ENCODE results near the gene IFNAR1.
"Not testable (repeated sequence)": the region's sequence is repeated elsewhere in the genome, so short reads cannot be mapped to it uniquely, and the experiment has no call there.

The IFNAR1 gene

DNA sequence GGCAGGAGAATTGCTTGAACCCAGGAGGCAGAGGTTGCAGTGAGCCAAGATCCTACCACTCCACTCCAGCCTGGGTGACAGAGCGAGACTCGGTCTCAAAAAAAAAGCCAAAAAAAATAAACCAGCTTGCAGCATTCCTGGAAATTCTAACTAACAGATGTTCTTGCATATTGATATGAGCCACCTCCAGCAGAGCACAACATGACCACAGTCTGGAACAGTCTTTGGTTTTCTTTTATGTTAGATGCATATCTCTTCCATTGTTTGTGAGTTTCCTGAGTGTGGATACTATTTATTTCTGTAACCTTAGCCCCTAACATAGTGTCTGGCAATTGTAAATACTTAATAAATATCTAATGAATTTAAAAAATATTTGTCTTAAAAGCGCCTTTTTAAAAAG lies 23.9 kb downstream of the IFNAR1 start:
- no peak for DNase-seq (ENCODE audit: low read depth)

DNA sequence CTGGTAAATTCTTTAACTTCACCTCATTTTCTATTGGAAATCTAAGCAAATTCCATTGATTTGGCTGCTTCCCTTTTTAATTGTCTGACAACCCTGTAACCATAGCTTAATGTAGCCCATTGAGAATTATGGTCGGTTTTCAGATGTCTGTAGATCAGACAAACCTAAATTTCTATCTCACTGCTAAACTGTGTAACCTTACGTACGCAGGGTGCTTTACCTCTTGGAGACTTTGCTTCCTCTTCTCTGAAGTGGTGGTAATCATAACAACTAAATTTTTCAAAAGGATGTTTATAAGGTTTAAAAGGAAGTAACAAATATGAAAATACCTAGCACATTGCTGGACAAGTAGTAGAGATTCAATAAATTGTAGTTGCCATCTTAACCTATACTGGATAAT lies 25.9 kb downstream of the IFNAR1 start:
- no peak for DNase-seq (ENCODE audit: low read depth)

- DNase-seq (ENCODE audit: low read depth), result no peak
These were observed 30.6 kb downstream of the IFNAR1 start for GRCh38 chr21:33355355-33355754.

DNA sequence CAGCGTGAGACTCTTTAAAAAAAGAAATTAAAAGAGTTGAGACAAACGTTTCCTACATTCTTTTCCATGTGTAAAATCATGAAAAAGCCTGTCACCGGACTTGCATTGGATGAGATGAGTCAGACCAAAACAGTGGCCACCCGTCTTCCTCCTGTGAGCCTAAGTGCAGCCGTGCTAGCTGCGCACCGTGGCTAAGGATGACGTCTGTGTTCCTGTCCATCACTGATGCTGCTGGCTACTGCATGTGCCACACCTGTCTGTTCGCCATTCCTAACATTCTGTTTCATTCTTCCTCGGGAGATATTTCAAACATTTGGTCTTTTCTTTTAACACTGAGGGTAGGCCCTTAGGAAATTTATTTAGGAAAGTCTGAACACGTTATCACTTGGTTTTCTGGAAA lies 31.2 kb downstream of the IFNAR1 start:
- DNase-seq (ENCODE audit: low read depth), result no peak

- no peak for DNase-seq (ENCODE audit: low read depth)
These were observed 32.4 kb downstream of the IFNAR1 start for GRCh38 chr21:33357177-33357576.

DNA sequence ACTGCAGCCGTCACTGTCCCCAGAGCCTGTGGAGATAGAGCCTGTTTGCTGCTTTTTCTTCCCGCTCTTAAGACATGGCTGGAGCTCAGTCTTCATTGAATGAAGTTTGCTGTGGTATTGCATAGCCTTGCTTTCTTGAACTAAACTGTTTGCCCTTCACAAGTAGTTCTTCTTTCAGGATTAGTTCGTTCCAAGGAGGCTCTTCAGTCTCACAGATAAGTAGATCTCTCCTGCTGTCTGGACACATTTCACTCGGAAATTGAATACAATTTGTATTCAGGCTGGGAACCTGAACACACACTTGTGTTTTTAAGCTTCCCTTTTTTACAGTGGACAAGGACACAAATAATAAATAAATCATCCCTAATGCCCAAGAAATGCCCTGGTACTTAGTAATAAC lies 34.7 kb downstream of the IFNAR1 start:
- DNase-seq (ENCODE audit: low read depth), result no peak

- no peak for DNase-seq (ENCODE audit: low read depth)
These were observed 35.5 kb downstream of the IFNAR1 start for GRCh38 chr21:33360281-33360680.

- DNase-seq (ENCODE audit: low read depth), result peak; percentile 83
These were observed 36.3 kb downstream of the IFNAR1 start for GRCh38 chr21:33360881-33361602.

GRCh38 chr21:33362044-33362555 lies 37.3 kb downstream of the IFNAR1 start:
- peak; percentile 39 for DNase-seq (ENCODE audit: low read depth)

GRCh38 chr21:33363911-33364609 lies 39.3 kb downstream of the IFNAR1 start:
- DNase-seq (ENCODE audit: low read depth), result not testable (repeated sequence)

DNA sequence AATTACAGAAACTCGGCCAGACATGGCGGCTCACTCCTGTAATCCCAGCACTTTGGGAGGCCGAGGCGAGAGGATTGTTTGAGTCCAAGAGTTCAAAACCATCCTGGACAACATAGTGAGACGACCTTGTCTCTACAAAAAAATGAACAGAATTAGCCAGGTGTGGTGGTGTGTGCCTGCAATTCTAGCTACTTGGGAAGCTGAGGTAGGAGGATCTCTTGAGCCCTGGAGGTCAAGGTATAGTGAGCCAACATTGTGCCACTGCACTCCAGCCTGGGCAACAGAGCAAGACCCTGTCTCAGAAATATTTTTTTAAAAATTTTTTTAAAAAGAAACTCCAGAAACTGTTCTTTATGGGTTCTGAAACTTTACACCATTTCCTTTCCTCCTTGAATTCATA lies 40.1 kb downstream of the IFNAR1 start:
- no peak for DNase-seq (ENCODE audit: low read depth)

- no peak for DNase-seq (ENCODE audit: low read depth)
These were observed 42.7 kb downstream of the IFNAR1 start for GRCh38 chr21:33367309-33367973.

- DNase-seq (ENCODE audit: low read depth), result no peak
These were observed 43.4 kb downstream of the IFNAR1 start for GRCh38 chr21:33368124-33368523.

GRCh38 chr21:33368576-33368975 lies 43.8 kb downstream of the IFNAR1 start:
- DNase-seq (ENCODE audit: low read depth), result no peak

- no peak for DNase-seq (ENCODE audit: low read depth)
These were observed 44.8 kb downstream of the IFNAR1 start for GRCh38 chr21:33369586-33369985.

- DNase-seq (ENCODE audit: low read depth), result no peak
These were observed 45.5 kb downstream of the IFNAR1 start for GRCh38 chr21:33370305-33370704.

DNA sequence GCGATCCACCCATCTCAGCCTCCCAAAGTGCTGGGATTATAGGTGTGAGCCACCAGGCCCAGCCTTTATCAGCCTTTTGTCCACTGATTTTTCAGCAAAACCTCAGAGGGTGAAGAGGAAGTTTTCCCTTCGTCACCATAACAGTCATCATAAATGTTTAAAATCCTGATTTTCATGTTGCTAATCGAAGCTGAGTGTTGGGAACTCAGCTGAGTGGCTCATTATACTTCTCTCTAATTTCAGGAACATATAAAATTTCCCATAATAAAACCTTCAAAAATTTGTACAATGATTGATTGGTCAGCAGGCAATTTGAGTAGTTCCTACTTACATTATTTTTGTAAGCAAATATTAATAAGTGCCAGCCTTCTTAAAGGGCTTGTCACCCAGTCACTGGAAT lies 46.6 kb downstream of the IFNAR1 start:
- DNase-seq (ENCODE audit: low read depth), result no peak

GRCh38 chr21:33372582-33372981 lies 47.8 kb downstream of the IFNAR1 start:
- DNase-seq (ENCODE audit: low read depth), result no peak

DNA sequence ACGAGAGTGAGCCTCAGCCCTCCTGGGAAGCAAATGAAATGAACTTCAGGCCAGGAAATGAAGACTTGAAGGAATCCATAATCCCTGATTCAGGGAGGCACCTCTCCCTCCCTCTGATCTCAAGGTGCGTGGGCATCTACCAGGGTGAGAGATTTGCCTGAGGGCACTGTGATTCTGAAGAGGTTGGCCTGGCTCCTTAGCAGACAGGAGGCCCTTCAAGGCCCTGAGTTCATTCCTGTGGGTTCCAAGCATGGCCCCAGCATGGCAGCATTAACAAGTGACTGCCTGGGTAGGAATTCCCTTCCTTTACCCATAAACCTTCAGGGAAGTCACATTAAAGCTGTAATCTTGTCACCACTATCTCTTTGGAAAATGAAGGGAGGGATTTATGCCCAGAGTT lies 48.7 kb downstream of the IFNAR1 start:
- DNase-seq (ENCODE audit: low read depth), result no peak

GRCh38 chr21:33374080-33374449 lies 49.3 kb downstream of the IFNAR1 start:
- no peak for DNase-seq (ENCODE audit: low read depth)

- no peak for DNase-seq (ENCODE audit: low read depth)
These were observed 49.8 kb downstream of the IFNAR1 start for GRCh38 chr21:33374450-33375096.

- no peak for DNase-seq (ENCODE audit: low read depth)
These were observed 50.4 kb downstream of the IFNAR1 start for GRCh38 chr21:33375101-33375644.
